Stimulated activated CD8-positive, alpha-beta memory T cell treated with anti-CD3 and anti-CD28 coated beads, Interleukin-4, amount 100 ng/mL, for 4 hours (primary cell): Measurements from ENCODE around the gene AURKB.
A peak's percentile ranks its signal among the peaks of the same experiment; 100 is the strongest.
"Not testable (repeated sequence)": the region's sequence is repeated elsewhere in the genome, so short reads cannot be mapped to it uniquely, and the experiment has no call there.

ENCODE experiments used
- DNase-seq, 2 donors: peaks; one replicate each; pipeline ENCODE4 v3.0.0-alpha.2; 2020; ENCODE audit warnings: low read depth in 2 of 2, low spot score in 1 of 2

AURKB gene

GRCh38 chr17:8209907-8210760 lies at the start of gene AURKB:
AURKB (minus strand) TSS chr17:8210575; CDS start chr17:8210224, 351 bp downstream.
- DNase-seq = peak; percentile 82 to 88

GRCh38 chr17:8257801-8258200 lies 47.4 kb upstream of the AURKB start:
- DNase-seq = no peak

DNA sequence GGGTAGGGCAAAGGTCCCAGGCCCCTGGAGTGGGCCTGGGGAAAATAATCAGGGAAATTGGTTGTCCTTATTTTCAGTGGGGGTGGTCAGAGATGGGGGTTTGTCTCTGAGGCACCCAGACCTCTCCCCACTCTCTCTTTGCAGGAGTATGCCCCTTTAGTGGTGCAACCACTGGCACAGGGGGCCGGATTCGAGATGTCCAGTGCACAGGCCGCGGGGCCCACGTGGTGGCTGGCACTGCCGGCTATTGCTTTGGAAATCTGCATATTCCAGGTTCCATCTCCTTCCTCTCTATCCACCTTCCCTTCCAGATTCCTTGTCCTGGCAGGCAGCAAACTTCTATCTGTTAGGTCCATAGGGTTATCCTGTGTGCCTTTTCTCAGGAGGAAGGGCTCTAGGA lies 46.3 kb upstream of the AURKB start:
- no peak for DNase-seq

DNA sequence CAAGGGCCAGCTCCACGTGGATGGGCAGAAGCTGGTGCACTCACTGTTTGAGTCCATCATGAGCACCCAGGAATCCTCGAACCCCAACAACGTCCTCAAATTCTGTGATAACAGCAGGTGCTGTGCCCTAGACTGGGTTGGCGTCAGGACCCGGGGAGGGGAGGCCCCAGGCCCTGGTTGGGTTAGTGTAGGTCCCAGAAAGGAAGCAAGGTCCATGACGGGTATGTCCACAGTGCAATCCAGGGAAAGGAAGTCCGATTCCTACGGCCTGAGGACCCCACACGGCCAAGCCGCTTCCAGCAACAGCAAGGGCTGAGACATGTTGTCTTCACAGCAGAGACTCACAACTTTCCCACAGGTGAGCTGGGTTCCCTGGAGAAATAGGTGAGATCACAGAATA lies 45.9 kb upstream of the AURKB start:
- DNase-seq = no peak

DNA sequence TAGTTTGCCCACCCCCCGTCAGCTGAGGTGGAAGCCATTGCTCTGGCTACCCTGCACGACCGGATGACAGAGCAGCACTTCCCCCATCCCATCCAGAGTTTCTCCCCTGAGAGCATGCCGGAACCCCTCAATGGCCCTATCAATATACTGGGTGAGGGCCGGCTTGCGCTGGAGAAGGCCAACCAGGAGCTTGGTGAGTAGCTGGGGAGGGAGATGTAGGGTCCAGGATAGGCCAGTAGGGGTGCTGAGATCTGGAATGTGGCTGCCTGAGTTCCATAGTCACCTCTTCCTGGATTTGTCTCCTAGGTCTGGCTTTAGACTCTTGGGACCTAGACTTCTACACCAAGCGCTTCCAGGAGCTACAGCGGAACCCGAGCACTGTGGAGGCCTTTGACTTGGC lies 45.1 kb upstream of the AURKB start:
- DNase-seq = no peak

- no peak for DNase-seq
Measured at GRCh38 chr17:8254881-8255280, 44.5 kb upstream of the AURKB start.

- no peak for DNase-seq
Measured at GRCh38 chr17:8253801-8254200, 43.4 kb upstream of the AURKB start.

GRCh38 chr17:8251411-8251810 lies 41.0 kb upstream of the AURKB start:
- DNase-seq = not testable (repeated sequence)

DNA sequence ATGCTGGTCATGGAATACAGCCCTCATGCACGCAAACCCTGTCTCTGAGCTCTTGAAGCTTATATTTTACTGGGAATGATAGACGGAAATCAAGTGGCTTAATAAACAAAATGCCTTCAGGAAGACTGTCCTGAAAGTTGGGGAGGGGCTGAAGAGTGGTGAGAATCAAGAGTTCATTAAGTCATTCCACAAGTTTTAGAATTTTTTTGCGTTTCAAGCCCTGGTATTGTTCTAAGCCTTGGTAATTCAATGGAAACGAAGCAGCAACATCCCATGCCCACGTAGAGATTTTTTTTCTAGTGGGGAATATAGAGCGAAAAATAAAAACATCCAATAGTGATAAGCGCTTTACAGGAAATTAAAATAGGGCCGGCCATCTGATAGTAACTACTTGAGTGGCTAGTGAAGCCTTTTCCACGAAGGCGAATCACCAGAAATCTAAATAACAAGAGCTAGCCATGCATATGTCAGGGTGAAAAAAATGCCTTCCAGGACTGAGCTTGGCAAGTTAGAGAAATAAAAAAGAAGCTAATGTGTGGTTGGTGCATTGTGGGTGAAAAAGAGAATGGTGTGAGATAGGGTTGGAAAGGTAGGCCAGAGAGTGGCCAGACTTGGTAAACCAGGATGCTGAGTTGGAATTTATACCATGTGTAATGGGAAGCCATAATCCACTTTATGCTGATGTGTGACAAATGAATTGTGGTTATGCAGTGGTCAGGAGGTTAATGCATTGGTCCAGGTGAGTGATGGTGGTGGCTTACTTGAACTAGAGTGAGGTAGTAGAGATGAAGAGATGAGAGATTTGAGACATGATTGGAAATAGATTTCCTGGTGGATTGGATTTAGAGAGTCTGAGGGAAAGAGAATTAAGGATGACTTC lies 39.5 kb upstream of the AURKB start:
- DNase-seq = no peak

DNA sequence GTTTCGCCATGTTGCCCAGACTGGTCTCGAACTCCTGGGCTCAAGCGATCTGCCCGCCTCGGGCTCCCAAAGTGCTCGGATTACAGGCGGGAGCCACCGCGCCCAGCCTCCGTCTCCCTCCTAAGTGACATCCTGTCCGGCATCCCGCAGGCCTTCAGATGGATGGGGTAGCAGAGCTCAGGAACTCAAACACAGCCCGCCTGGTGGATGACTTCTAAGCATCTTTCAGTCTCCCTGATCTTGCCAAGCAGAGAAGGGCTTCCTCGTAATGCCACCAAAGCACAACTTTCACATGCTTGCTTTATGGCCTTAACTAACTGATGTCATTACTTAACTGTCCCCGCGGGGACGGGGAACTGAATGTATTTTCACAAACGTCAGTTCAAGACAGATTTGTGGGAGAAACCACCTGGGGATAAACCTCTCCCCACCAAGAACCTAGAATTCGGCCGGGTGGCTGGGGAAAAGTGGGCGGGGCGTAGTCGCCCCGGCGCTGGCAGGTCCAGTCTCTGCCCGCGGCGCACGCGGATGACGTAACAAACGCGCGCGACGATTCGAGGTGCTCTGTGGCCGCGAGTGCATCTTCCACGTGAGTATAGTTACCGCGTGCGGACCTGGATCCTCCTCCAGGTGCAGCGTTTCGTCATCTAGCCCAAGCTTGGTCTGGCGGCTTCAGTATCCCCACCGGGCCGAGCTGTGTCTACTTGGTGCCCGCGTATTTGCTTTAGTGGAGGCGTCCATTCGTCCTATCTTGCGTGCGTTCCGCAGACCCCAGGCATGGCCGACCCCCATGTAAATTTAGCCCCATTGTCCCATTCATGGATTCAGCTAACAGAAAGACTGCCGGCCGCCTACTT lies 38.6 kb upstream of the AURKB start, which contains the start of gene PFAS:
TSS of gene PFAS (plus strand) at position 539 of the 857 bp plus-strand sequence. CDS start 4,649 bp downstream, outside the sequence.
- peak; percentile 95 for DNase-seq

- DNase-seq = no peak
Measured at GRCh38 chr17:8244768-8245167, 34.4 kb upstream of the AURKB start.

- DNase-seq = no peak
Measured at GRCh38 chr17:8243827-8244226, 33.5 kb upstream of the AURKB start.

- no peak for DNase-seq
Measured at GRCh38 chr17:8237886-8238285, 27.5 kb upstream of the AURKB start.

DNA sequence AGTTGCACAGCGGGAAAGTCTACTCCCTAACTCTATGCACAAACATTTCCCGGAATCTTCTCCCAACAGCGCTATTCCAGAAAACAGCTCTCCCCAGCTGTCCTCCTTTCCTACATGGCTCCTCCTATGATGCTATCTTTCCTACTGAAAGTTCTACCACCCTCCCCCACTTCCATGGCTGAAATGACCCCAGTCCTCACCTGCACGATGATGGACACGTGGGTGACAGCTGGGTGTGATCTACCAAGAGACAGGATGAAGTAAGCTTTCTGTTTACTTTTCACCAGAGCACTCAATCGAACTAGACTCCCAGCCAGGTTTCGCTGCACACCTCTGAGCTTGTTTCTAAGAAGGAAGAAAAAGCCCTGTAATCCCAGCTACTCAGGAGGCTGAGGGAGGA lies 26.8 kb upstream of the AURKB start:
- DNase-seq = no peak

DNA sequence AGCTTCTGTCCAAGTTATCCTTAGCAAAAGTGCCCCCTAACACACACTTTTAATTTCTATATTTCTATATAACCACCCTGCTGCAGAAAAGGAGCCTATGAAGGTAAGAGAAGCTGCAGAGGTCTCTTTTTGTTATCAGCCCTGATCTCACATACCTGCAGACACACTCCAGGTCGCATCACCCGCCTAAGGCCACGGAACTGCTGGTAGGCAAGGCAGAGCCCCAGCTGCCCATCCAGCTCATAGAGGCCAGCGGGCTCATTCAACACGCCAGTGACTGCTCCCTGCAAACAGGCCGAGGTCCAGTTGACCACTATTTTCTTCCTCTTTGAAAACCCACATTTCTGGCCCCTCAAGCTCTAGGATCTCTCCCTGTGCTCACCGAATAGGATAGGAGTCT lies 25.3 kb upstream of the AURKB start:
- no peak for DNase-seq

DNA sequence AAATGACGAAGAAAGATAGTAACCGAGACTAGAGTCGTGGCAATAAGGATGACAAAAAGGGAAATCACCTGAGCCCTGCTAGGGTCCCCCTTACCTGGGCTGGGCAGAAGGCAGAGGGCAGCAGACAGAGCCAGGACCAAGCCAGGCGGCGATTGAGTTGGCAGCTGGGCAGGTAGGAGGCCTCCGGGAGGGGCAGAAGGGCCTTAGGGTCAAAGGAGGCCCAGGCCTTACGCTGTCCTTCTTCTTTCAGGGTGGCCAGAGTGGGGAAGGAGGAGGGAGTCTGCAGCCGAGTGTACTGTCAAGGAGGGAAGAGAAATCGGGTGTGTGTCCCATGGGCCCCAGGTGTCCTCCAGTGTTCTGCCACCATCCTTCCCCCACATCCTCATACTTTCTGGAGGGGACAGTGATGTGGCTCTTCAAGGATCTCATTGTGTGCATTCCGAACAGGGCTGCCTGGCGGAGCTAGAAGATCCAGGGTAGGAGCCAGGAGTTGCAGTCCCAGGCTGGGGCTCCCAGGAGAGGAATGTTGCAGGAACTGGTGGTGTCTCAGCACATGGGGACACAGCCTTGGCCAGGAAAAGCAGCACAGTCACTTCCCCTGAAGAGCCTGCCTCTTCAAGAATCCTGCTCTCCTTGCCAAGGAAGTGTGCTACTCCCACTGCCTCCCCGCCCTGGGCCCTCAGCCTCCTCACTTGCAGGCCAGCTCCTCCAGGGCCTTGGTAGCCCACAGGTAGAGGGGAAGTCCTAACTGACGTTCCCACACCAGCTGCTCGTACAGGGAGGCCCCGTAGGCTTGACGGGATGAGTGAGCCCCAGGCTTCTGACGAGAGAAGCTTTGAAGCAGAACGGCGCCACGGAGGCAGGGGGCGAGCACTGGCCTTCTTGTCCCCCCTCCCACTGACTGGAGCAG lies 24.2 kb upstream of the AURKB start:
- no peak for DNase-seq

- no peak for DNase-seq
Measured at GRCh38 chr17:8231701-8232100, 21.3 kb upstream of the AURKB start.

- DNase-seq = no peak
Measured at GRCh38 chr17:8227238-8227581, 16.8 kb upstream of the AURKB start.

DNA sequence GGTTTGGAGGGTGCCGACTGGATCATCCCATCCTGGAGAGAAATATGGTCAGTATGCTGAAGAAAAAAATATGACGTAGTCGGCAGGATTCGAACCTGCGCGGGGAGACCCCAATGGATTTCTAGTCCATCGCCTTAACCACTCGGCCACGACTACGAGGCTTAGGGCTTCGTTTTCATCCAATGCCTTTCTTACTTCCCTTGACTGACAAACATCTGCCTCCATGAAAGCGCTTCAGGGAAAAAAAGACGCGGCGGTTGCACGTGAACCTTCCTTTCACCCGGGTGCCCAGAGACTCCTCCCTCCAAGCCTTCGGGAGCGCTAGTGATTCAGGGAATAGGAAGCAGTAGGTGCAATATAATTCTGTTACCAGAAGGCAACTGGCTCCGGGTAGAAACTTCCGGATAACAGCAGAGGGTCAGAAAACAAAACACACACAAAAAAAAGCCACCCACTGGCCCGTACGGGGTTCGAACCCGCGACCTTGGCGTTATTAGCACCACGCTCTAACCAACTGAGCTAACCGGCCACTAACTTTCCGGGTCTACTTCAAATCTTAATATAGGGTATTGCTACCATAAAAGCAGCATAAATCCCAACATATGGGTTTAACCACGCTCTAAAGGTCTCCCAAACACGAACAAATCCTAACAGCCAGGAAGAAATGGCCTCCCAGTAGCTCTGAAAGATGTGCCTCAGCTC lies 16.3 kb upstream of the AURKB start:
- DNase-seq = no peak
